Measurements from ENCODE around the gene GRIK2.
"Not testable (repeated sequence)": the region's sequence is repeated elsewhere in the genome, so short reads cannot be mapped to it uniquely, and the experiment has no call there.

The GRIK2 gene

GRCh38 chr6:101544286-101544685 lies 150.8 kb downstream of the GRIK2 start:
- peak; percentile 30 for DNase-seq

GRCh38 chr6:101545191-101545590 lies 151.7 kb downstream of the GRIK2 start:
- peak; percentile 23 for DNase-seq

- no peak for DNase-seq
Measured at GRCh38 chr6:101550451-101550850, 156.9 kb downstream of the GRIK2 start.

- no peak for DNase-seq
Measured at GRCh38 chr6:101554231-101554630, 160.7 kb downstream of the GRIK2 start.

GRCh38 chr6:101558712-101559111 lies 165.2 kb downstream of the GRIK2 start:
- DNase-seq = no peak

- DNase-seq = no peak
Measured at GRCh38 chr6:101572627-101573026, 179.1 kb downstream of the GRIK2 start.

- no peak for DNase-seq
Measured at GRCh38 chr6:101577091-101577490, 183.6 kb downstream of the GRIK2 start.

GRCh38 chr6:101578306-101578705 lies 184.8 kb downstream of the GRIK2 start:
- no peak for DNase-seq

- DNase-seq = no peak
Measured at GRCh38 chr6:101582792-101583191, 189.3 kb downstream of the GRIK2 start.

- no peak for DNase-seq
Measured at GRCh38 chr6:101585501-101585900, 192.0 kb downstream of the GRIK2 start.

- no peak for DNase-seq
Measured at GRCh38 chr6:101588343-101588742, 194.8 kb downstream of the GRIK2 start.

GRCh38 chr6:101595276-101595675 lies 201.8 kb downstream of the GRIK2 start:
- no peak for DNase-seq

GRCh38 chr6:101597693-101598092 lies 204.2 kb downstream of the GRIK2 start:
- DNase-seq = peak; percentile 84

GRCh38 chr6:101605426-101605825 lies 211.9 kb downstream of the GRIK2 start:
- no peak for DNase-seq

GRCh38 chr6:101605874-101606273 lies 212.4 kb downstream of the GRIK2 start:
- DNase-seq = no peak

- DNase-seq = no peak
Measured at GRCh38 chr6:101607111-101607690, 213.7 kb downstream of the GRIK2 start.

GRCh38 chr6:101608703-101609102 lies 215.2 kb downstream of the GRIK2 start:
- no peak for DNase-seq

- no peak for DNase-seq
Measured at GRCh38 chr6:101613556-101613955, 220.0 kb downstream of the GRIK2 start.

GRCh38 chr6:101614774-101615173 lies 221.3 kb downstream of the GRIK2 start:
- DNase-seq = peak; percentile 47

- no peak for DNase-seq
Measured at GRCh38 chr6:101626269-101626668, 232.8 kb downstream of the GRIK2 start.

GRCh38 chr6:101630941-101631340 lies 237.4 kb downstream of the GRIK2 start:
- no peak for DNase-seq

GRCh38 chr6:101633081-101633480 lies 239.6 kb downstream of the GRIK2 start:
- DNase-seq = no peak

GRCh38 chr6:101638865-101639264 lies 245.4 kb downstream of the GRIK2 start:
- DNase-seq = not testable (repeated sequence)

GRCh38 chr6:101640131-101640530 lies 246.6 kb downstream of the GRIK2 start:
- DNase-seq = no peak

- no peak for DNase-seq
Measured at GRCh38 chr6:101645770-101646169, 252.3 kb downstream of the GRIK2 start.
